T47D (cell line): ENCODE data around the gene CARMIL3.

Experiments
- DNase-seq, 2 experiments: peaks; one replicate each; pipeline versions ENCODE4 v3.0.0 to v3.0.0-alpha.2; 2011 to 2012; ENCODE audit warnings: low read depth in 1 of 2, low spot score in 1 of 2
- JUND ChIP-seq: IDR thresholded peaks from 2 replicates; pipeline ENCODE4 v1.6.1; 2012; ENCODE audit warnings: low read depth
- in situ Hi-C: cut with HindIII; loops from 2 replicates; pipeline ENCODE4 v1.10.0; 2016; ENCODE audit warnings: low sequenced_read_pairs, low pct_unique_long_range_greater_than_20kb

The CARMIL3 gene

GRCh38 chr14:24115422-24116127, 63.8 kb downstream of the CARMIL3 start:
- in situ Hi-C loops, result no loop called here
- no peak for TF ChIP-seq JUND
- DNase-seq, result no peak

GRCh38 chr14:24116128-24116814, 64.5 kb downstream of the CARMIL3 start:
- no peak for DNase-seq
- in situ Hi-C loops, result no loop called here
- no peak for TF ChIP-seq JUND

GRCh38 chr14:24117179-24117578, 65.4 kb downstream of the CARMIL3 start:
- TF ChIP-seq JUND, result no peak
- DNase-seq, result no peak
- in situ Hi-C loops, result no loop called here
